GM12878 (cell line): ENCODE measurements around the gene SCAMP4. TPM values are rescaled to one million over a fixed set of nuclear protein-coding genes. Genes with fewer than 3 reads are reported as not detected.
A peak's percentile ranks its signal among the peaks of the same experiment; 100 is the strongest.
"Not testable (repeated sequence)": the region's sequence is repeated elsewhere in the genome, so short reads cannot be mapped to it uniquely, and the experiment has no call there.

Experiments used
- ATAC-seq: fragments of 200-7000 bp; cut with Tn5 transposase; 3 replicates; pipeline ENCODE4 v1.9.1; 2020; ENCODE audit warnings: mild to moderate bottlenecking, moderate library complexity
- BruUV-seq: library from RNA; stranded (reverse); fragments of 400-500 nt; replicated peaks from 2 replicates; lab custom pipeline; 2021; lab: Mats Ljungman, UMichigan
- CTCF ChIA-PET: fragments of 300-600 bp; sonication (Branson Sonifier 250); formaldehyde crosslinking; extraction: SDS; loops from one replicate; lab custom pipeline; 2021; ENCODE audit warnings: inconsistent platforms; lab: Yijun Ruan, JAX
- POLR2A ChIA-PET: fragments of 350-600 bp; formaldehyde crosslinking; extraction: SDS; loops from one replicate; lab custom pipeline; 2021; ENCODE audit warnings: inconsistent platforms; lab: Charles Lee
- RAD21 ChIA-PET: fragments of 300-600 bp; sonication (Branson Sonifier 250); formaldehyde crosslinking; loops from one replicate; lab custom pipeline; 2023; ENCODE audit warnings: antibody characterized with exemption; ENCODE audit not compliant: unreplicated experiment; lab: Charles Lee
- SMC1A ChIA-PET: fragments of 300-600 bp; sonication (Branson Sonifier 250); formaldehyde crosslinking; loops from one replicate; lab custom pipeline; 2023; ENCODE audit not compliant: unreplicated experiment, uncharacterized antibody; lab: Charles Lee
- DNase-seq: peaks from one replicate; pipeline ENCODE4 v3.0.0-alpha.2; 2011; ENCODE audit warnings: low read depth, low spot score
- FAIRE-seq: peaks from 3 replicates; lab custom pipeline; 2011; peaks lifted over from hg19 to GRCh38; lab: Jason Lieb, UNC
- H2AFZ ChIP-seq: 2 replicates; pipeline ENCODE4 v1.6.0; 2011; ENCODE audit warnings: low read depth, low read length, control low read depth; ENCODE audit not compliant: control insufficient read depth
- H3K27ac ChIP-seq: 2 replicates; pipeline ENCODE4 v1.5.1; 2011; ENCODE audit warnings: control low read depth; ENCODE audit not compliant: control insufficient read depth, insufficient read depth
- H3K27me3 ChIP-seq, 2 experiments: replicated peaks in 1 of 2; 2 replicates each; pipeline versions ENCODE4 v1.6.0 to v1.6.1; 2011; ENCODE audit warnings: low read length in 1 of 2; ENCODE audit not compliant: control insufficient read depth in 2 of 2, insufficient read depth in 2 of 2
- H3K36me3 ChIP-seq, 2 experiments: 2 replicates each; pipeline ENCODE4 v1.5.1; 2011; ENCODE audit warnings: low read length in 1 of 2; ENCODE audit not compliant: control insufficient read depth in 2 of 2, insufficient read depth in 2 of 2
- H3K4me1 ChIP-seq: 2 replicates; pipeline ENCODE4 v1.6.1; 2011; ENCODE audit warnings: mild to moderate bottlenecking, low read length, moderate library complexity, mixed read lengths; ENCODE audit not compliant: control insufficient read depth, insufficient read depth
- H3K4me2 ChIP-seq: 2 replicates; pipeline ENCODE4 v1.6.0; 2011; ENCODE audit warnings: control low read depth; ENCODE audit not compliant: control insufficient read depth, insufficient read depth
- H3K4me3 ChIP-seq: fragments of 200-600 bp; sonication (generic); 2 replicates; pipeline ENCODE4 v1.5.1; 2016
- H3K79me2 ChIP-seq: 2 replicates; pipeline ENCODE4 v1.6.0; 2011; ENCODE audit warnings: low read length; ENCODE audit not compliant: control insufficient read depth, insufficient read depth
- H3K9ac ChIP-seq: 2 replicates; pipeline ENCODE4 v1.8.0; 2011; ENCODE audit warnings: low read length, control low read depth, mixed read lengths; ENCODE audit not compliant: control insufficient read depth, insufficient read depth
- H3K9me3 ChIP-seq: replicated peaks from 3 replicates; pipeline ENCODE4 v1.5.1; 2011; ENCODE audit warnings: mild to moderate bottlenecking, low read length; ENCODE audit not compliant: control insufficient read depth, insufficient read depth
- H4K20me1 ChIP-seq: 2 replicates; pipeline ENCODE4 v1.6.0; 2011; ENCODE audit not compliant: control insufficient read depth, insufficient read depth
- BHLHE40 ChIP-seq, 2 experiments: fragments of 450-650 bp in 1 of 2; IDR thresholded peaks; 2 replicates each; pipeline ENCODE4 v1.6.1; 2011 to 2017; ENCODE audit warnings: low read depth in 2 of 2, borderline replicate concordance in 1 of 2, improper control_type of control experiment in 1 of 2, low read length in 1 of 2, mild to moderate bottlenecking in 1 of 2
- CHD2 ChIP-seq: IDR thresholded peaks from 2 replicates; pipeline ENCODE4 v1.6.1; 2011; ENCODE audit warnings: low read depth, low read length, improper control_type of control experiment, borderline replicate concordance
- CREB1 ChIP-seq: IDR thresholded peaks from 2 replicates; pipeline ENCODE4 v1.6.1; 2012; ENCODE audit warnings: low read depth, mild to moderate bottlenecking, inconsistent platforms
- CREM ChIP-seq: IDR thresholded peaks from 2 replicates; pipeline ENCODE4 v1.6.1; 2014; ENCODE audit warnings: antibody characterized with exemption, low read depth
- ELK1 ChIP-seq: IDR thresholded peaks from 2 replicates; pipeline ENCODE4 v1.6.1; 2012; ENCODE audit warnings: low read depth, low read length, improper control_type of control experiment
- GABPA ChIP-seq: IDR thresholded peaks from 2 replicates; pipeline ENCODE4 v1.6.1; 2014; ENCODE audit warnings: antibody characterized with exemption, low read depth, mild to moderate bottlenecking, inconsistent platforms
- HCFC1 ChIP-seq: fragments of 150-350 bp; IDR thresholded peaks from 2 replicates; pipeline ENCODE4 v1.6.1; 2014; ENCODE audit warnings: low read length
- MLLT1 ChIP-seq: fragments of 450-650 bp; IDR thresholded peaks from 2 replicates; pipeline ENCODE4 v1.6.1; 2016; ENCODE audit warnings: mild to moderate bottlenecking
- NBN ChIP-seq: fragments of 450-650 bp; IDR thresholded peaks from 2 replicates; pipeline ENCODE4 v1.6.1; 2016
- NR2C1 ChIP-seq: fragments of 450-650 bp; IDR thresholded peaks from 2 replicates; pipeline ENCODE4 v1.6.1; 2017; ENCODE audit warnings: antibody characterized with exemption, mild to moderate bottlenecking, moderate library complexity
- SP1 ChIP-seq: IDR thresholded peaks from one replicate; pipeline ENCODE4 v1.6.1; 2011; ENCODE audit warnings: low read depth, low read length
- SPI1 ChIP-seq: IDR thresholded peaks from 2 replicates; pipeline ENCODE4 v1.6.1; 2011; ENCODE audit warnings: low read depth, mild to moderate bottlenecking, low read length, moderate library complexity, borderline replicate concordance; ENCODE audit not compliant: insufficient read depth
- ZBTB40 ChIP-seq: fragments of 450-650 bp; IDR thresholded peaks from 2 replicates; pipeline ENCODE4 v1.6.1; 2016; ENCODE audit warnings: mild to moderate bottlenecking, moderate library complexity, borderline replicate concordance
- WGBS: methylation state at CpG from one replicate; pipeline ENCODE4 v1.1.6; 2016; ENCODE audit warnings: low lambda C conversion rate; ENCODE audit not compliant: insufficient replicate concordance, insufficient coverage; ENCODE audit errors: missing lambda C conversion rate; 5-methylcytosine and 5-hydroxymethylcytosine counted together
- in situ Hi-C: fragments of 300-500 bp; cut with MboI; formaldehyde crosslinking; loops from 9 replicates; pipeline ENCODE4 v1.14.3; 2018; ENCODE audit warnings: mixed read lengths
- intact Hi-C: fragments of 100-400 bp; cut with micrococcal nuclease; formaldehyde crosslinking; loops from one replicate; pipeline ENCODE4 v1.14.2; 2022; ENCODE audit not compliant: unreplicated experiment
- polyA plus RNA-seq, 11 experiments: library from polyadenylated mRNA; depleted of rRNA in 4 of 11; unstranded in 6 of 11; stranded (reverse) in 5 of 11; fragments of >200 nt; fragmentation: Nextera tagmentation in 4 of 11; fragmentation: Illumina TruSeq in 1 of 11; extraction: Ambion mirVana in 4 of 11; extraction: Trizol in 1 of 11; gene quantifications; 1 replicate in 1 of 11; 2 replicates in 10 of 11; pipeline versions ENCODE4 v1.2.1 to v1.2.3, GENCODE V29; 2011 to 2016; ENCODE audit warnings: inconsistent platforms in 2 of 11, missing spikeins in 2 of 11, low read depth in 1 of 11
- total RNA-seq, 4 experiments: library from RNA; depleted of rRNA in 3 of 4; stranded (reverse); fragments of >200 nt in 3 of 4; fragmentation: Illumina TruSeq in 1 of 4; extraction: Trizol in 1 of 4; gene quantifications; 2 replicates each; pipeline versions ENCODE4 v1.2.1 to v1.2.3, GENCODE V29; 2013 to 2021

The SCAMP4 gene
- total and polyA plus RNA-seq, 10 of the 15 experiments (the other 5 are each of a cell fraction or from before 2014, with no cell fraction given) = 0.63 to 34.7 (median 12.8) TPM

- H4K20me1 ChIP-seq, DNase-seq, H3K9me3 ChIP-seq, in situ Hi-C loops, H2AFZ ChIP-seq, H3K27me3 ChIP-seq, H3K36me3 ChIP-seq, BruUV-seq, intact Hi-C loops: not testable (repeated sequence)
- Histone ChIP-seq H3K4me1 (peaks cover 21% of the 10 kb centered on the region), H3K79me2 (peaks cover 34% of the 10 kb centered on the region), H3K27ac (peak within 1 kb of the TSS; percentile 82), H3K9ac (peak within 1 kb of the TSS; percentile 96), H3K4me2 (peak within 1 kb of the TSS; percentile 86), H3K4me3 (peak within 1 kb of the TSS; percentile 99)
- FAIRE-seq (peak; percentile 95), ATAC-seq (peak; percentile 85)
- 21% methylated on average over 36 of the region's 46 CpGs for WGBS
- CTCF ChIA-PET = interaction anchor here (0.7 to 2.4 kb wide), 5 partner anchors 10 to 59 kb away, joined by 3 to 7 read pairs (median 4); no protein-coding TSS in a partner anchor
- SMC1A ChIA-PET = interaction anchor here (1.0 to 2.0 kb wide), 2 partner anchors 11 to 19 kb away, joined by 3 to 6 read pairs; no protein-coding TSS in a partner anchor
- RAD21 ChIA-PET = interaction anchor here (0.6 to 1.5 kb wide), 3 partner anchors 9 to 21 kb away, joined by 3 to 7 read pairs (median 3); no protein-coding TSS in a partner anchor
- POLR2A ChIA-PET = interaction anchor here (0.6 to 2.7 kb wide), 9 partner anchors 8 to 1011 kb away, joined by 3 to 12 read pairs (median 6); no protein-coding TSS in a partner anchor
- TF ChIP-seq HCFC1 (peak; percentile 32; the same call in 1 of the 2 replicates), NR2C1 (0 out of 2 replicates have a peak, but pooled peaks have one; percentile 28), GABPA (peak; percentile 81), SPI1 (0 out of 2 replicates have a peak, but pooled peaks have one; percentile 26), CHD2 (0 out of 2 replicates have a peak, but pooled peaks have one; percentile 26), ZBTB40 (peak; percentile 84), SP1 (peak; percentile 63), BHLHE40 (IDR thresholded peaks at IDR 0.05; ENCODE audit: borderline replicate concordance in 1 of 2, low read depth in 2 of 2, low read length in 1 of 2) (peak in 1 of 2 experiments; percentile 68; a peak in 1 of 4 replicates), NBN (0 out of 2 replicates have a peak, but pooled peaks have one; percentile 30), MLLT1 (peak; percentile 81), ELK1 (peak; percentile 72; the same call in 1 of the 2 replicates), CREB1 (peak; percentile 92), CREM (peak; percentile 93)
Observed at GRCh38 chr19:1885398-1886119, 19.6 kb upstream of the SCAMP4 start, which contains the start of gene ABHD17A. ABHD17A (minus strand) TSS chr19:1885496; CDS start chr19:1881566, 3,930 bp downstream.
